Measurements from ENCODE around the gene MUL1.
A peak's percentile ranks its signal among the peaks of the same experiment; 100 is the strongest.

The MUL1 gene

DNA sequence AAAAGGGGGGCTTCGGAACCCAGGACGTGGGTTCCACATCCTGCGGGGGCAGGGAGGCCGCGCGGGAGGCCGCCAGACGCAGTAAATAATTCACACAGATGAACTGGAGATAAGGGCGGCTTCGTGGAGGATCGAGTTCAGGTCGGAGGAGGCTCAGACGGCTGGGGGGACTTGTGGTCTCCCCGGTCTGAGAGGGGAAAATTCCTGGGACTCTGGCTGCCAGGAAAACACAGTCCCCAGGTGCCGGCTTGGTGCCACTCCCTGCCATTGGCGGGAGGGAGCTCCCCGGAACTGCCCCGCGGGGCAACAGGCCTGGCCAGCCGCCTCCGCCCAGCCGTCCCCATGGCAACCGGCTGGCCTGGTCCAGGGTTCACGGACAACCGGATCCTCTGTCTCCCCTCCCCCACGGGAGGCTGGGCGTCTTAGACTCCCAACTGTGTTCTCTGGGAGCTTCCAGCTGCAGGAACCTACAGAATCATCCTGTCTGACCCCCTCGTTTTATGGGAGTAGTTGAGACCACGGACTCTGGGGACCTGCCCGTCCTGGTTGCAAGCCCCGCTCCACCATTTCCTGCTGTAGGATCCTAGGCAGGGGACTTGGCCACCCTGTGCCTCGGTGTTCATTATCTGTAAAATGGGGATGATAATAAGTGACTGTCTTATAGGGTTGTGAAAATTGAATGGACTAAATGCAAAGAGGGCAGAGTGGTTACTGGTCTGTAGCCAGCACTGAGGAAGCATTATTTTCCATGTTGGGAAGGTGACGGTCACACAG lies 31.5 kb downstream of the MUL1 start (continued):
- TF ChIP-seq, protein P1, sequence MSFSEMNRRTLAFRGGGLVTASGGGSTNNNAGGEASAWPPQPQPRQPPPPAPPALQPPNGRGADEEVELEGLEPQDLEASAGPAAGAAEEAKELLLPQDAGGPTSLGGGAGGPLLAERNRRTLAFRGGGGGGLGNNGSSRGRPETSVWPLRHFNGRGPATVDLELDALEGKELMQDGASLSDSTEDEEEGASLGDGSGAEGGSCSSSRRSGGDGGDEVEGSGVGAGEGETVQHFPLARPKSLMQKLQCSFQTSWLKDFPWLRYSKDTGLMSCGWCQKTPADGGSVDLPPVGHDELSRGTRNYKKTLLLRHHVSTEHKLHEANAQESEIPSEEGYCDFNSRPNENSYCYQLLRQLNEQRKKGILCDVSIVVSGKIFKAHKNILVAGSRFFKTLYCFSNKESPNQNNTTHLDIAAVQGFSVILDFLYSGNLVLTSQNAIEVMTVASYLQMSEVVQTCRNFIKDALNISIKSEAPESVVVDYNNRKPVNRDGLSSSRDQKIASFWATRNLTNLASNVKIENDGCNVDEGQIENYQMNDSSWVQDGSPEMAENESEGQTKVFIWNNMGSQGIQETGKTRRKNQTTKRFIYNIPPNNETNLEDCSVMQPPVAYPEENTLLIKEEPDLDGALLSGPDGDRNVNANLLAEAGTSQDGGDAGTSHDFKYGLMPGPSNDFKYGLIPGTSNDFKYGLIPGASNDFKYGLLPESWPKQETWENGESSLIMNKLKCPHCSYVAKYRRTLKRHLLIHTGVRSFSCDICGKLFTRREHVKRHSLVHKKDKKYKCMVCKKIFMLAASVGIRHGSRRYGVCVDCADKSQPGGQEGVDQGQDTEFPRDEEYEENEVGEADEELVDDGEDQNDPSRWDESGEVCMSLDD (tag by site-specific recombination; IDR thresholded peaks at IDR 0.05), result 0 out of 2 replicates have a peak, but pooled peaks have one; percentile 27
- TF ChIP-seq, protein P2, sequence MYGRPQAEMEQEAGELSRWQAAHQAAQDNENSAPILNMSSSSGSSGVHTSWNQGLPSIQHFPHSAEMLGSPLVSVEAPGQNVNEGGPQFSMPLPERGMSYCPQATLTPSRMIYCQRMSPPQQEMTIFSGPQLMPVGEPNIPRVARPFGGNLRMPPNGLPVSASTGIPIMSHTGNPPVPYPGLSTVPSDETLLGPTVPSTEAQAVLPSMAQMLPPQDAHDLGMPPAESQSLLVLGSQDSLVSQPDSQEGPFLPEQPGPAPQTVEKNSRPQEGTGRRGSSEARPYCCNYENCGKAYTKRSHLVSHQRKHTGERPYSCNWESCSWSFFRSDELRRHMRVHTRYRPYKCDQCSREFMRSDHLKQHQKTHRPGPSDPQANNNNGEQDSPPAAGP (tag by site-specific recombination; IDR thresholded peaks at IDR 0.05), result 0 out of 2 replicates have a peak, but pooled peaks have one; percentile 21
- TF ChIP-seq, protein P3, sequence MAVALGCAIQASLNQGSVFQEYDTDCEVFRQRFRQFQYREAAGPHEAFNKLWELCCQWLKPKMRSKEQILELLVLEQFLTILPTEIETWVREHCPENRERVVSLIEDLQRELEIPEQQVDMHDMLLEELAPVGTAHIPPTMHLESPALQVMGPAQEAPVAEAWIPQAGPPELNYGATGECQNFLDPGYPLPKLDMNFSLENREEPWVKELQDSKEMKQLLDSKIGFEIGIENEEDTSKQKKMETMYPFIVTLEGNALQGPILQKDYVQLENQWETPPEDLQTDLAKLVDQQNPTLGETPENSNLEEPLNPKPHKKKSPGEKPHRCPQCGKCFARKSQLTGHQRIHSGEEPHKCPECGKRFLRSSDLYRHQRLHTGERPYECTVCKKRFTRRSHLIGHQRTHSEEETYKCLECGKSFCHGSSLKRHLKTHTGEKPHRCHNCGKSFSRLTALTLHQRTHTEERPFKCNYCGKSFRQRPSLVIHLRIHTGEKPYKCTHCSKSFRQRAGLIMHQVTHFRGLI (tag by site-specific recombination; IDR thresholded peaks at IDR 0.05), result peak; percentile 99
- TF ChIP-seq ZNF670 (tag by site-specific recombination; IDR thresholded peaks at IDR 0.05; ENCODE audit: low read depth) (no peak), EGR2 (tag by site-specific recombination; IDR thresholded peaks at IDR 0.05; ENCODE audit: low read depth) (peak; percentile 59), ZBTB48 (tag by site-specific recombination; IDR thresholded peaks at IDR 0.05) (peak; percentile 32; the same call in 1 of the 2 replicates), OVOL3 (tag by site-specific recombination; IDR thresholded peaks at IDR 0.05) (no peak)

DNA sequence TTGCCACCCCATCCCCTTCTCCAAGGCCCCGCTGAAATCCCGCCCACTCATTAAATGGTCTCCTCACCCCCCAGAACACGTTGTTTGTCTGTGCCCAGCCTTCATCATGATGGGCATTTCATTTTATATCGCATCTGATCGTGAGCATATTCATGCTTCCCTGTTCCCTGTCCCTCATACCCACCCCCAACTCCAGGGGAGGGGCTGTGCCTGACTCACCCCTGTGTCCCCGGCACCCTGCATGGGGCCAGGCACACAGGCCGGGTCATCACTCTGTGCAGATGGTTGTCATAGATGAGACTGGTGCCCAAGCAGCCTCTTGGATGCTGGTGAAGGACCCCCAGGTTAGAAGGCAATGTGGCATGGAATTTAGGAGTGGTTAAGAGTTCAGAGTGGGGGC lies 33.0 kb downstream of the MUL1 start:
- no peaks in the 10 kb centered on the region for H3K36me3 ChIP-seq (ENCODE audit: control insufficient read depth in 2 of 2, insufficient read depth in 1 of 2, low read length in 2 of 2)
- no peak overlapping the region for H3K4me3 ChIP-seq (ENCODE audit: low read depth, low read length)
- peaks cover 4% of the 10 kb centered on the region for H3K4me1 ChIP-seq (ENCODE audit: control insufficient read depth, insufficient read depth, low read length)
- TF ChIP-seq GLIS2 (tag by site-specific recombination; IDR thresholded peaks at IDR 0.05), result 0 out of 2 replicates have a peak, but pooled peaks have one; percentile 26
- TF ChIP-seq, protein P4, sequence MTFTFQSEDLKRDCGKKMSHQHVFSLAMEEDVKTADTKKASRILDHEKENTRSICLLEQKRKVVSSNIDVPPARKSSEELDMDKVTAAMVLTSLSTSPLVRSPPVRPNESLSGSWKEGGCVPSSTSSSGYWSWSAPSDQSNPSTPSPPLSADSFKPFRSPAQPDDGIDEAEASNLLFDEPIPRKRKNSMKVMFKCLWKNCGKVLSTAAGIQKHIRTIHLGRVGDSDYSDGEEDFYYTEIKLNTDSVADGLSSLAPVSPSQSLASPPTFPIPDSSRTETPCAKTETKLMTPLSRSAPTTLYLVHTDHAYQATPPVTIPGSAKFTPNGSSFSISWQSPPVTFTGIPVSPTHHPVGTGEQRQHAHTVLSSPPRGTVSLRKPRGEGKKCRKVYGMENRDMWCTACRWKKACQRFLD (tag by site-specific recombination; IDR thresholded peaks at IDR 0.05), result no peak
- no peak overlapping the region for H3K27ac ChIP-seq (ENCODE audit: extremely low read depth, low read depth, low read length)
- no peaks in the 10 kb centered on the region for H3K9me3 ChIP-seq (ENCODE audit: control insufficient read depth, insufficient read depth, low read depth, low read length)
- CTCF ChIA-PET, result no interaction called here
- POLR2A ChIA-PET, result no interaction called here

DNA sequence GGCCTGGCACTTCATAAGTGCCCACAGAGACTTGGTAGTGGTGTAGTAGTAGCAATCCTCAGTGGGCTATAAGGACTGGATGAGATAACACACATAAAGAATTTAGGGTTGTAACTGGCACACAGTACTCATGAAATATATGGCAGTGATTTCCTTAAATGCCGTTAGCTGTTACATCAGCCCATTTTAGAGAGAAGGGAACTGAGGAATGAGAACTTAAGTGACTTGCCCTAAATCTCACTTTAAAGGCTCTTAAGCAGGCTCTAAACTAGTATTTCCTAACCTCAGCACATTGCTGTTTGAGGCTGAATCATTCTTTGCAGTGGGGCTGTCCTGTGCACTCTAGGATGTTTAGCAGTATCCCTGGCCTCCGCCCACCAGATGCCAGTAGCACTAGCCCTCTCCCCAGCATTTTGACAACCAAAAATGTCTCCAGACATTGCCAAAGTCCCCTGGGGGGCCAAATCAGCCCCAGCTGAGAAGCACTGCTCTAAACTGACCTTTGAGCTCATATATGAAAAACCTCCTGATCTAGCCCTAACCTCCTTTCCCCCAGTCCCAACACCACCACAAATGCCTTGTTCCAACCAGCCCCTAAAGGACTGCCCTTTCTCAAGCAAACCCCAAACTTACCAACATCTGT lies 33.5 kb downstream of the MUL1 start:
- TF ChIP-seq ZNF174 (tag by site-specific recombination; IDR thresholded peaks at IDR 0.05), result no peak
- TF ChIP-seq FEZF1 (tag by site-specific recombination; IDR thresholded peaks at IDR 0.05), result no peak
- TF ChIP-seq, protein P5, sequence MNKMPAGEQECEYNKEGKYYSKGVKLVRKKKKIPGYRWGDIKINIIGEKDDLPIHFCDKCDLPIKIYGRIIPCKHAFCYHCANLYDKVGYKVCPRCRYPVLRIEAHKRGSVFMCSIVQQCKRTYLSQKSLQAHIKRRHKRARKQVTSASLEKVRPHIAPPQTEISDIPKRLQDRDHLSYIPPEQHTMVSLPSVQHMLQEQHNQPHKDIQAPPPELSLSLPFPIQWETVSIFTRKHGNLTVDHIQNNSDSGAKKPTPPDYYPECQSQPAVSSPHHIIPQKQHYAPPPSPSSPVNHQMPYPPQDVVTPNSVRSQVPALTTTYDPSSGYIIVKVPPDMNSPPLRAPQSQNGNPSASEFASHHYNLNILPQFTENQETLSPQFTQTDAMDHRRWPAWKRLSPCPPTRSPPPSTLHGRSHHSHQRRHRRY (tag by site-specific recombination; IDR thresholded peaks at IDR 0.05), result no peak
- no peak for TF ChIP-seq SP2 (tag by site-specific recombination; IDR thresholded peaks at IDR 0.05)
- POLR2A ChIA-PET, result no interaction called here
- H3K36me3 ChIP-seq (ENCODE audit: control insufficient read depth in 2 of 2, insufficient read depth in 1 of 2, low read length in 2 of 2), result no peaks in the 10 kb centered on the region
- no peaks in the 10 kb centered on the region for H3K9me3 ChIP-seq (ENCODE audit: control insufficient read depth, insufficient read depth, low read depth, low read length)
- CTCF ChIA-PET, result interaction anchor here (1.0 to 1.4 kb wide), 2 partner anchors 19 to 557 kb away, joined by 3 read pairs; no protein-coding TSS in a partner anchor
- H3K4me1 ChIP-seq (ENCODE audit: control insufficient read depth, insufficient read depth, low read length), result peaks cover 4% of the 10 kb centered on the region
- H3K27ac ChIP-seq (ENCODE audit: extremely low read depth, low read depth, low read length), result no peak overlapping the region
- no peak overlapping the region for H3K4me3 ChIP-seq (ENCODE audit: low read depth, low read length)

Data from HEK293 (cell line).